ENCODE measurements around the gene KLHL6. TPM values are rescaled to one million over a fixed set of nuclear protein-coding genes. Genes with fewer than 3 reads are reported as not detected.

KLHL6 gene
- polyA plus RNA-seq, 1 of the 3 experiments (the other 2 are of a cell fraction), result not detected

- Histone ChIP-seq H3K4me1 (ENCODE audit: control insufficient read depth in 1 of 2, insufficient read depth in 2 of 2, low read depth in 1 of 2, low read length in 1 of 2) (no peaks in the 10 kb centered on the region; a peak in 1 of 4 replicates), H3K4me3 (ENCODE audit: low read depth in 2 of 2, low read length in 1 of 2) (no peak overlapping the region), H3K27me3 (ENCODE audit: insufficient read depth) (no peaks in the 10 kb centered on the region; the same call in 1 of the 2 replicates), H3K9ac (no peak overlapping the region), H3K27ac (ENCODE audit: low read depth in 2 of 2, low read length in 1 of 2) (no peak overlapping the region), H3K9me3 (no peaks in the 10 kb centered on the region; the same call in 1 of the 2 replicates), H3K36me3 (replicated peaks in 1 of 2; ENCODE audit: control insufficient read depth in 1 of 2, insufficient read depth in 2 of 2, low read length in 1 of 2) (no peaks in the 10 kb centered on the region), H3F3A (replicated peaks; ENCODE audit: insufficient read depth) (no peaks in the 10 kb centered on the region), H3K79me2 (ENCODE audit: insufficient read depth) (no peaks in the 10 kb centered on the region), H4K20me1 (ENCODE audit: insufficient read depth) (no peaks in the 10 kb centered on the region), H2AFZ (ENCODE audit: low read depth) (no peak overlapping the region), H3K9me2 (no peaks in the 10 kb centered on the region), H3K4me2 (no peak overlapping the region)
- ChIA-PET POLR2A (no interaction called here), CTCF (interaction anchor here (1.1 to 1.7 kb wide), 3 partner anchors 8 to 328 kb away, joined by 3 to 4 read pairs (median 4); partner anchors contain the start of gene MCF2L2)
- TF ChIP-seq FOXJ3 (CRISPR knock-in tag; IDR thresholded peaks at IDR 0.05) (no peak), USF1 (IDR thresholded peaks at IDR 0.05; ENCODE audit: borderline replicate concordance, low read depth) (no peak), EP300 (IDR thresholded peaks at IDR 0.05; ENCODE audit: borderline replicate concordance in 1 of 2, low read depth in 1 of 2, low read length in 1 of 2) (no peak)
- no peak for DNase-seq
- 20% methylated on average over 1 of the region's 1 CpG for WGBS (ENCODE audit: low lambda C conversion rate)
Measured at GRCh38 chr3:183438735-183439134, 116.8 kb downstream of the KLHL6 start.

- no peaks in the 10 kb centered on the region for H4K20me1 ChIP-seq (ENCODE audit: insufficient read depth)
- no peak for DNase-seq
- no peaks in the 10 kb centered on the region; the same call in 1 of the 2 replicates for H3K9me3 ChIP-seq
- H3K9me2 ChIP-seq, result no peaks in the 10 kb centered on the region
- H3K4me2 ChIP-seq, result no peak overlapping the region
- H3K27me3 ChIP-seq (ENCODE audit: insufficient read depth), result no peaks in the 10 kb centered on the region; the same call in 1 of the 2 replicates
- ChIA-PET CTCF (interaction anchor here (1.1 to 1.6 kb wide), 3 partner anchors 9 to 56 kb away, joined by 3 to 4 read pairs (median 3); partner anchors contain the start of gene MCF2L2), POLR2A (interaction anchor here (0.6 kb wide), 1 partner anchor 10 kb away, joined by 3 read pairs; the partner anchor contains the start of gene MCF2L2)
- 68% methylated on average over 6 of the region's 6 CpGs for WGBS (ENCODE audit: low lambda C conversion rate)
- H3K36me3 ChIP-seq (replicated peaks in 1 of 2; ENCODE audit: control insufficient read depth in 1 of 2, insufficient read depth in 2 of 2, low read length in 1 of 2), result no peaks in the 10 kb centered on the region
- TF ChIP-seq TEAD4 (IDR thresholded peaks at IDR 0.05; ENCODE audit: borderline replicate concordance, insufficient read depth) (no peak), FOXJ3 (CRISPR knock-in tag; IDR thresholded peaks at IDR 0.05) (no peak), MAX (IDR thresholded peaks at IDR 0.05; ENCODE audit: low read depth) (no peak), CTCF (IDR thresholded peaks at IDR 0.05) (no peak), TAF1 (IDR thresholded peaks at IDR 0.05; ENCODE audit: borderline replicate concordance, low read depth, low read length) (no peak), USF2 (IDR thresholded peaks at IDR 0.05; ENCODE audit: borderline replicate concordance, low read depth, low read length) (no peak), SMC3 (IDR thresholded peaks at IDR 0.05; ENCODE audit: low read depth, low read length) (no peak), RFX5 (IDR thresholded peaks at IDR 0.05; ENCODE audit: low read length) (no peak), CHD2 (IDR thresholded peaks at IDR 0.05; ENCODE audit: low read length, partially characterized antibody) (no peak)
- H3K4me1 ChIP-seq (ENCODE audit: control insufficient read depth in 1 of 2, insufficient read depth in 2 of 2, low read depth in 1 of 2, low read length in 1 of 2), result no peaks in the 10 kb centered on the region; a peak in 1 of 4 replicates
- H3K9ac ChIP-seq, result no peak overlapping the region
- no peak overlapping the region for H3K4me3 ChIP-seq (ENCODE audit: low read depth in 2 of 2, low read length in 1 of 2)
- H3K27ac ChIP-seq (ENCODE audit: low read depth in 2 of 2, low read length in 1 of 2), result no peak overlapping the region
- H3K79me2 ChIP-seq (ENCODE audit: insufficient read depth), result no peaks in the 10 kb centered on the region
- H2AFZ ChIP-seq (ENCODE audit: low read depth), result no peak overlapping the region
- no peaks in the 10 kb centered on the region for H3F3A ChIP-seq (replicated peaks; ENCODE audit: insufficient read depth)
Measured at GRCh38 chr3:183437666-183438564, 117.6 kb downstream of the KLHL6 start.

Small RNAs within 50 kb of the gene (small RNA-seq; reads per million reads assigned to genes)
- gene RF00092, result 0 reads per million in 7 experiments
- gene RF00394, result 0 reads per million in 7 experiments
- gene RF01241, result 0 to 3.1 (median 0) reads per million in 7 experiments
- 0 to 2.7 (median 1.7) reads per million in 7 experiments for gene SNORA63D

Other genes starting within 250 kb of the KLHL6 start
- gene MCF2L2, start 127.1 kb downstream of the KLHL6 start, polyA plus RNA-seq (2012; rRNA removed), result 0.56 and 0.75 TPM in 2 replicates
- gene KLHL24, start 79.9 kb upstream of the KLHL6 start, polyA plus RNA-seq (2012; rRNA removed), result 5.7 and 8.0 TPM in 2 replicates
- 19.9 and 23.8 TPM in 2 replicates for gene YEATS2, start 142.1 kb upstream of the KLHL6 start, polyA plus RNA-seq (2012; rRNA removed)

Measured in SK-N-SH (cell line).